H1 (cell line): ENCODE measurements around the gene PSMD3. TPM values are rescaled to one million over a fixed set of nuclear protein-coding genes. Genes with fewer than 3 reads are reported as not detected.

ENCODE experiments used
- CBX5 ChIP-seq: fragments of 300-800, 300-1000 bp; sonication (generic); IDR thresholded peaks from 2 replicates; pipeline ENCODE4 v1.7.1; 2016; ENCODE audit warnings: antibody characterized with exemption, low read length, low read depth
- CBX8 ChIP-seq: fragments of 300-800, 300-1000 bp; sonication (generic); IDR thresholded peaks from 2 replicates; pipeline ENCODE4 v1.7.1; 2016; ENCODE audit warnings: low read depth, low read length, borderline replicate concordance
- JUN ChIP-seq: IDR thresholded peaks from 2 replicates; pipeline ENCODE4 v1.6.1; 2011; ENCODE audit warnings: low read depth, mild to moderate bottlenecking, improper control_type of control experiment, low read length
- POLR2A ChIP-seq, 2 experiments: IDR thresholded peaks; 1 replicate in 1 of 2; 2 replicates in 1 of 2; pipeline ENCODE4 v1.6.1; 2011; ENCODE audit warnings: low read depth in 2 of 2, low read length in 2 of 2, mild to moderate bottlenecking in 2 of 2; ENCODE audit errors: control extremely low read depth in 1 of 2
- polyA plus RNA-seq, 7 experiments: library from polyadenylated mRNA; depleted of rRNA in 3 of 7; stranded (reverse) in 5 of 7; unstranded in 2 of 7; fragments of >200 nt in 5 of 7; fragments of 200-250 nt in 2 of 7; gene quantifications; 1 replicate in 5 of 7; 2 replicates in 1 of 7; 4 replicates in 1 of 7; pipeline versions ENCODE4 v1.2.1 to v1.2.3, GENCODE V29; 2011 to 2013; ENCODE audit warnings: missing spikeins in 2 of 7, mixed read lengths in 2 of 7
- total RNA-seq: library from RNA; stranded (reverse); fragmentation: NEBNext Ultra II Directional; extraction: Animal tissue kit (Norgen Biotek cat#: 25700); gene quantifications from 2 replicates; pipeline ENCODE4 v1.2.1, GENCODE V29; 2021

The PSMD3 gene
- total and polyA plus RNA-seq, 2 of the 8 experiments (the other 6 are each of a cell fraction or from before 2014, with no cell fraction given), result 151 to 198 TPM

- TF ChIP-seq CBX8 (no peak), POLR2A (IDR thresholded peaks at IDR 0.05; ENCODE audit: control extremely low read depth in 1 of 2, low read depth in 2 of 2, low read length in 2 of 2) (no peak), JUN (no peak), CBX5 (no peak)
These were observed 45.0 kb downstream of the PSMD3 start (continued) for GRCh38 chr17:40025559-40025958.
